Mucosa of rectum (tissue), 2 donors: ENCODE data around the gene PLXNC1.
"Not testable (repeated sequence)": the region's sequence is repeated elsewhere in the genome, so short reads cannot be mapped to it uniquely, and the experiment has no call there.

Experiments
- H3K27ac ChIP-seq, 2 donors: one replicate each; pipeline ENCODE4 v1.7.0; 2013; ENCODE audit warnings: inconsistent platforms in 2 of 2, low read depth in 2 of 2, low read length in 2 of 2
- H3K27me3 ChIP-seq, 2 donors: one replicate each; pipeline ENCODE4 v1.7.0; 2013; ENCODE audit warnings: low read length in 2 of 2; ENCODE audit not compliant: control insufficient read depth in 2 of 2, insufficient read depth in 2 of 2
- H3K36me3 ChIP-seq, 2 donors: one replicate each; pipeline ENCODE4 v1.7.0; 2013; ENCODE audit warnings: low read length in 2 of 2; ENCODE audit not compliant: control insufficient read depth in 2 of 2, insufficient read depth in 2 of 2
- H3K4me1 ChIP-seq, 2 donors: one replicate each; pipeline ENCODE4 v1.7.0; 2013; ENCODE audit warnings: low read length in 2 of 2, mild to moderate bottlenecking in 1 of 2; ENCODE audit not compliant: control insufficient read depth in 2 of 2, insufficient read depth in 2 of 2
- H3K4me3 ChIP-seq, 2 donors: one replicate each; pipeline ENCODE4 v1.7.0; 2013; ENCODE audit warnings: low read length in 2 of 2
- H3K9ac ChIP-seq, 2 donors: one replicate each; pipeline ENCODE4 v1.7.0; 2013; ENCODE audit warnings: low read length in 2 of 2, low read depth in 1 of 2, mild to moderate bottlenecking in 1 of 2
- H3K9me3 ChIP-seq, 2 donors: one replicate each; pipeline ENCODE4 v1.7.0; 2013; ENCODE audit warnings: low read length in 2 of 2; ENCODE audit not compliant: control insufficient read depth in 2 of 2
- donor health status: healthy.
- donor health status: Normal muscosa, but diverticular disease.

The PLXNC1 gene

GRCh38 chr12:94304012-94304411, 155.6 kb downstream of the PLXNC1 start:
- Histone ChIP-seq H3K9me3 (no peaks in the 10 kb centered on the region), H3K4me3 (no peak overlapping the region), H3K27ac (no peak overlapping the region), H3K27me3 (no peaks in the 10 kb centered on the region), H3K4me1 (peaks cover 0 to 5% of the 10 kb centered on the region in 2 donors), H3K9ac (no peak overlapping the region), H3K36me3 (peaks cover 11 to 30% of the 10 kb centered on the region in 2 donors)

GRCh38 chr12:94304566-94305061, 156.2 kb downstream of the PLXNC1 start:
- Histone ChIP-seq H3K27ac (no peak overlapping the region), H3K27me3 (no peaks in the 10 kb centered on the region), H3K36me3 (peaks cover 11 to 30% of the 10 kb centered on the region in 2 donors), H3K4me3 (no peak overlapping the region), H3K9me3 (no peaks in the 10 kb centered on the region), H3K9ac (no peak overlapping the region), H3K4me1 (peaks cover 0 to 2% of the 10 kb centered on the region in 2 donors)

- H3K9ac ChIP-seq = no peak overlapping the region
- no peaks in the 10 kb centered on the region for H3K27me3 ChIP-seq
Measured at GRCh38 chr12:94305130-94305957, 157.0 kb downstream of the PLXNC1 start.

GRCh38 chr12:94308612-94309011, 160.2 kb downstream of the PLXNC1 start:
- H3K27me3 ChIP-seq = no peaks in the 10 kb centered on the region
- peaks cover 0 to 10% of the 10 kb centered on the region in 2 donors for H3K4me1 ChIP-seq
- H3K36me3 ChIP-seq = peaks cover 8 to 17% of the 10 kb centered on the region in 2 donors
- no peak overlapping the region for H3K27ac ChIP-seq
- H3K9me3 ChIP-seq = no peaks in the 10 kb centered on the region
- H3K4me3 ChIP-seq = no peak overlapping the region
- H3K9ac ChIP-seq = no peak overlapping the region

More at GRCh38 chr12:94305130-94305957, 157.0 kb downstream of the PLXNC1 start:
- Histone ChIP-seq H3K36me3 (peaks cover 11 to 24% of the 10 kb centered on the region in 2 donors), H3K4me1 (no peaks in the 10 kb centered on the region), H3K27ac (no peak overlapping the region), H3K4me3 (no peak overlapping the region), H3K9me3 (no peaks in the 10 kb centered on the region)

GRCh38 chr12:94309373-94309772, 161.0 kb downstream of the PLXNC1 start:
- Histone ChIP-seq H3K36me3 (peaks cover 8 to 17% of the 10 kb centered on the region in 2 donors), H3K27ac (no peak overlapping the region), H3K9me3 (no peaks in the 10 kb centered on the region), H3K9ac (no peak overlapping the region), H3K27me3 (no peaks in the 10 kb centered on the region), H3K4me1 (peaks cover 0 to 10% of the 10 kb centered on the region in 2 donors), H3K4me3 (no peak overlapping the region)

- H3K9ac ChIP-seq = no peak overlapping the region
- peak overlapping the region; percentile 6 to 45 for H3K27ac ChIP-seq
- no peaks in the 10 kb centered on the region for H3K27me3 ChIP-seq
- no peaks in the 10 kb centered on the region for H3K9me3 ChIP-seq
- H3K36me3 ChIP-seq = no peaks in the 10 kb centered on the region
- H3K4me3 ChIP-seq = no peak overlapping the region
- H3K4me1 ChIP-seq = peaks cover 0 to 10% of the 10 kb centered on the region in 2 donors
Measured at GRCh38 chr12:94312378-94312777, 164.0 kb downstream of the PLXNC1 start.

GRCh38 chr12:94316600-94316999, 168.2 kb downstream of the PLXNC1 start:
- H3K27me3 ChIP-seq, H3K9ac ChIP-seq, H3K27ac ChIP-seq, H3K36me3 ChIP-seq, H3K9me3 ChIP-seq, H3K4me1 ChIP-seq, H3K4me3 ChIP-seq: not testable (repeated sequence)

GRCh38 chr12:94318181-94318580, 169.8 kb downstream of the PLXNC1 start:
- Histone ChIP-seq H3K9me3 (peaks cover 7 to 11% of the 10 kb centered on the region in 2 donors), H3K36me3 (peaks cover 2 to 13% of the 10 kb centered on the region in 2 donors), H3K4me3 (no peak overlapping the region), H3K4me1 (no peaks in the 10 kb centered on the region), H3K9ac (no peak overlapping the region), H3K27me3 (no peaks in the 10 kb centered on the region), H3K27ac (no peak overlapping the region)

GRCh38 chr12:94320109-94320508, 171.7 kb downstream of the PLXNC1 start:
- Histone ChIP-seq H3K36me3 (peaks cover 4 to 14% of the 10 kb centered on the region in 2 donors), H3K27me3 (no peaks in the 10 kb centered on the region), H3K4me3 (no peak overlapping the region), H3K4me1 (no peaks in the 10 kb centered on the region), H3K9ac (no peak overlapping the region), H3K27ac (no peak overlapping the region), H3K9me3 (peaks cover 7 to 11% of the 10 kb centered on the region in 2 donors)

- Histone ChIP-seq H3K9me3 (peaks cover 7 to 11% of the 10 kb centered on the region in 2 donors), H3K36me3 (peaks cover 4 to 17% of the 10 kb centered on the region in 2 donors), H3K9ac (no peak overlapping the region)
Measured at GRCh38 chr12:94322346-94322745, 174.0 kb downstream of the PLXNC1 start.

More at GRCh38 chr12:94322346-94322745, 174.0 kb downstream of the PLXNC1 start:
- H3K27me3 ChIP-seq = no peaks in the 10 kb centered on the region
- no peak overlapping the region for H3K4me3 ChIP-seq
- no peak overlapping the region for H3K27ac ChIP-seq
- no peaks in the 10 kb centered on the region for H3K4me1 ChIP-seq
